ENCODE results near the gene LAMA2.
A peak's percentile ranks its signal among the peaks of the same experiment; 100 is the strongest.

LAMA2 gene

DNA sequence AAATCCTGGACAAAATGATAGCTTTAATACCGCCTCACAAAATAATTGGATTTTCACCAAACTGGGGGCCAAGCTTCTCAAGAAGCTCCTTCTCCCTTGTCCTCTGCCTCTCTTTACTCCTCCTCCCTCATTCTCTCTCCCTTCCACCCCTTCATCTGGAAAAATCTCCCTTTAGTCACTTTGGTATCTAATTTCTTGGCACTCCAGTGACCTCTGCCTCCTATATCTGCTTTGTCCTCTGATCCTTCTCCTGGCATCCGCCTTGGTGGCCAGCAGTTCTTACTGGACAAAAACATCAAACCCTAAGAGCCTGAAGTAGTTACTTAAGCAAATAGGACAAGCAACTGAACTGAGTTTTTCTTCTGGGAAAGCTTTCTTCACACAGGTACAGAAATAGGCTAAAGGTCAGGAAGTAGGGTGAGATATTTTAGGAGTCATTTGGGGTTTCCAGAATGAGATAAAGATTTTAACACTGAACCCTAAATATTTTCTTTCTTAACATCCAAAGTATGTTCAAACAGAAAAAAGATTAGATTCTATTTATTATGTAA, 606.4 kb downstream of the LAMA2 start:
- H2BK12ac ChIP-seq (ENCODE audit: low read length in 2 of 2): peak overlapping the region in 1 of 2 experiments; percentile 6
- H3K4ac ChIP-seq (ENCODE audit: low read depth in 1 of 2, low read length in 2 of 2): no peak overlapping the region
- DNase-seq: no peak
- H3K9me3 ChIP-seq (ENCODE audit: control insufficient read depth, low read length): no peaks in the 10 kb centered on the region
- peak overlapping the region; percentile 23 for H2AK5ac ChIP-seq (ENCODE audit: low read length, severe bottlenecking)
- peaks cover 4% of the 10 kb centered on the region for H3K4me1 ChIP-seq (ENCODE audit: control insufficient read depth, insufficient read depth, low read depth, low read length)
- no peak overlapping the region for H3K4me3 ChIP-seq (ENCODE audit: insufficient read depth in 1 of 2, low read depth in 1 of 2, low read length in 2 of 2)
- no peak overlapping the region for H3K23ac ChIP-seq (ENCODE audit: low read length in 2 of 2)
- H2BK15ac ChIP-seq (ENCODE audit: low read depth, poor library complexity, severe bottlenecking): no peak overlapping the region
- H2BK5ac ChIP-seq (ENCODE audit: low read depth, low read length, poor library complexity, severe bottlenecking): no peak overlapping the region
- H2AFZ ChIP-seq (ENCODE audit: low read depth, low read length): no peak overlapping the region
- no peak overlapping the region for H3K4me2 ChIP-seq (ENCODE audit: low read length, poor library complexity, severe bottlenecking)
- no peak overlapping the region for H4K91ac ChIP-seq (ENCODE audit: low read length)
- H3K9ac ChIP-seq (ENCODE audit: low read length): peak overlapping the region; percentile 97
- H3K18ac ChIP-seq (ENCODE audit: low read depth in 1 of 2, low read length in 2 of 2): no peak overlapping the region
- H3K27ac ChIP-seq (ENCODE audit: low read length, poor library complexity, severe bottlenecking): peak overlapping the region; percentile 43
- no peak overlapping the region for H3K14ac ChIP-seq (ENCODE audit: low read length in 2 of 2)
- no peaks in the 10 kb centered on the region for H3K27me3 ChIP-seq (ENCODE audit: control insufficient read depth in 1 of 2, insufficient read depth in 1 of 2, low read length in 2 of 2)
- no peak overlapping the region for H4K8ac ChIP-seq (ENCODE audit: low read length)
- H3K36me3 ChIP-seq (ENCODE audit: control insufficient read depth in 1 of 2, insufficient read depth in 2 of 2, low read depth in 1 of 2, low read length in 2 of 2): peaks cover 0 to 4% of the 10 kb centered on the region in 2 experiments
- 100% methylated on average over 1 of the region's 2 CpGs for WGBS
- no peak overlapping the region for H2BK120ac ChIP-seq (ENCODE audit: low read depth, low read length)
- peaks cover 4% of the 10 kb centered on the region for H3K79me1 ChIP-seq (replicated peaks; ENCODE audit: low read length, poor library complexity, severe bottlenecking)

- Histone ChIP-seq H4K8ac (ENCODE audit: low read length) (no peak overlapping the region), H3K18ac (ENCODE audit: low read depth in 1 of 2, low read length in 2 of 2) (no peak overlapping the region), H2AK5ac (ENCODE audit: low read length, severe bottlenecking) (no peak overlapping the region), H2AFZ (ENCODE audit: low read depth, low read length) (no peak overlapping the region), H3K4me3 (ENCODE audit: insufficient read depth in 1 of 2, low read depth in 1 of 2, low read length in 2 of 2) (peak overlapping the region in 1 of 2 experiments; percentile 73), H3K36me3 (ENCODE audit: control insufficient read depth in 1 of 2, insufficient read depth in 2 of 2, low read depth in 1 of 2, low read length in 2 of 2) (peaks cover 0 to 7% of the 10 kb centered on the region in 2 experiments), H3K23ac (ENCODE audit: low read length in 2 of 2) (no peak overlapping the region), H3K79me1 (replicated peaks; ENCODE audit: low read length, poor library complexity, severe bottlenecking) (peaks cover 4% of the 10 kb centered on the region), H2BK120ac (ENCODE audit: low read depth, low read length) (no peak overlapping the region), H2BK5ac (ENCODE audit: low read depth, low read length, poor library complexity, severe bottlenecking) (peak overlapping the region; percentile 53), H3K9ac (ENCODE audit: low read length) (peak overlapping the region; percentile 97), H3K27ac (ENCODE audit: low read length, poor library complexity, severe bottlenecking) (peak overlapping the region; percentile 99), H3K9me3 (ENCODE audit: control insufficient read depth, low read length) (no peaks in the 10 kb centered on the region), H3K27me3 (ENCODE audit: control insufficient read depth in 1 of 2, insufficient read depth in 1 of 2, low read length in 2 of 2) (no peaks in the 10 kb centered on the region), H3K4me2 (ENCODE audit: low read length, poor library complexity, severe bottlenecking) (peak overlapping the region; percentile 21), H4K91ac (ENCODE audit: low read length) (no peak overlapping the region), H2BK15ac (ENCODE audit: low read depth, poor library complexity, severe bottlenecking) (no peak overlapping the region), H3K14ac (ENCODE audit: low read length in 2 of 2) (no peak overlapping the region), H3K4me1 (ENCODE audit: control insufficient read depth, insufficient read depth, low read depth, low read length) (peaks cover 4% of the 10 kb centered on the region), H3K4ac (ENCODE audit: low read depth in 1 of 2, low read length in 2 of 2) (no peak overlapping the region), H2BK12ac (ENCODE audit: low read length in 2 of 2) (no peak overlapping the region)
- 0% methylated on average over 9 of the region's 9 CpGs for WGBS
- peak; percentile 98 for DNase-seq
Measured at GRCh38 chr6:129490521-129491255, 607.8 kb downstream of the LAMA2 start.

- 80% methylated on average over 6 of the region's 6 CpGs for WGBS
- Histone ChIP-seq H3K4me2 (ENCODE audit: low read length, poor library complexity, severe bottlenecking) (no peak overlapping the region), H3K4me1 (ENCODE audit: control insufficient read depth, insufficient read depth, low read depth, low read length) (peaks cover 4% of the 10 kb centered on the region), H3K9me3 (ENCODE audit: control insufficient read depth, low read length) (no peaks in the 10 kb centered on the region), H3K27me3 (ENCODE audit: control insufficient read depth in 1 of 2, insufficient read depth in 1 of 2, low read length in 2 of 2) (no peaks in the 10 kb centered on the region), H3K4ac (ENCODE audit: low read depth in 1 of 2, low read length in 2 of 2) (peak overlapping the region; percentile 55 to 68), H3K4me3 (ENCODE audit: insufficient read depth in 1 of 2, low read depth in 1 of 2, low read length in 2 of 2) (peak overlapping the region in 1 of 2 experiments; percentile 53), H2BK5ac (ENCODE audit: low read depth, low read length, poor library complexity, severe bottlenecking) (no peak overlapping the region), H3K14ac (ENCODE audit: low read length in 2 of 2) (no peak overlapping the region), H2BK120ac (ENCODE audit: low read depth, low read length) (peak overlapping the region; percentile 22), H3K79me1 (replicated peaks; ENCODE audit: low read length, poor library complexity, severe bottlenecking) (peaks cover 3% of the 10 kb centered on the region), H2BK15ac (ENCODE audit: low read depth, poor library complexity, severe bottlenecking) (no peak overlapping the region), H2AFZ (ENCODE audit: low read depth, low read length) (no peak overlapping the region), H3K18ac (ENCODE audit: low read depth in 1 of 2, low read length in 2 of 2) (peak overlapping the region; percentile 25 to 77), H4K8ac (ENCODE audit: low read length) (peak overlapping the region; percentile 91), H3K27ac (ENCODE audit: low read length, poor library complexity, severe bottlenecking) (peak overlapping the region; percentile 99), H4K91ac (ENCODE audit: low read length) (peak overlapping the region; percentile 40), H3K36me3 (ENCODE audit: control insufficient read depth in 1 of 2, insufficient read depth in 2 of 2, low read depth in 1 of 2, low read length in 2 of 2) (peaks cover 0 to 3% of the 10 kb centered on the region in 2 experiments), H3K9ac (ENCODE audit: low read length) (peak overlapping the region; percentile 97), H2AK5ac (ENCODE audit: low read length, severe bottlenecking) (peak overlapping the region; percentile 24), H2BK12ac (ENCODE audit: low read length in 2 of 2) (peak overlapping the region; percentile 37 to 87), H3K23ac (ENCODE audit: low read length in 2 of 2) (no peak overlapping the region)
- DNase-seq: no peak
Measured at GRCh38 chr6:129491436-129491835, 608.5 kb downstream of the LAMA2 start.

- no peaks in the 10 kb centered on the region for H3K9me3 ChIP-seq (ENCODE audit: control insufficient read depth, low read length)
- H2BK15ac ChIP-seq (ENCODE audit: low read depth, poor library complexity, severe bottlenecking): no peak overlapping the region
- H3K18ac ChIP-seq (ENCODE audit: low read depth in 1 of 2, low read length in 2 of 2): peak overlapping the region in 1 of 2 experiments; percentile 24
- H2AFZ ChIP-seq (ENCODE audit: low read depth, low read length): no peak overlapping the region
- peak overlapping the region; percentile 97 for H3K9ac ChIP-seq (ENCODE audit: low read length)
- no peak overlapping the region for H4K91ac ChIP-seq (ENCODE audit: low read length)
- no peak overlapping the region for H4K8ac ChIP-seq (ENCODE audit: low read length)
- H2BK5ac ChIP-seq (ENCODE audit: low read depth, low read length, poor library complexity, severe bottlenecking): no peak overlapping the region
- no peak overlapping the region for H3K4me2 ChIP-seq (ENCODE audit: low read length, poor library complexity, severe bottlenecking)
- H3K27me3 ChIP-seq (ENCODE audit: control insufficient read depth in 1 of 2, insufficient read depth in 1 of 2, low read length in 2 of 2): no peaks in the 10 kb centered on the region
- H2BK12ac ChIP-seq (ENCODE audit: low read length in 2 of 2): peak overlapping the region in 1 of 2 experiments; percentile 45
- no peak overlapping the region for H3K4me3 ChIP-seq (ENCODE audit: insufficient read depth in 1 of 2, low read depth in 1 of 2, low read length in 2 of 2)
- no peak overlapping the region for H2BK120ac ChIP-seq (ENCODE audit: low read depth, low read length)
- no peak overlapping the region for H3K23ac ChIP-seq (ENCODE audit: low read length in 2 of 2)
- H3K79me1 ChIP-seq (replicated peaks; ENCODE audit: low read length, poor library complexity, severe bottlenecking): peaks cover 3% of the 10 kb centered on the region
- no peak overlapping the region for H3K4ac ChIP-seq (ENCODE audit: low read depth in 1 of 2, low read length in 2 of 2)
- peaks cover 4% of the 10 kb centered on the region for H3K4me1 ChIP-seq (ENCODE audit: control insufficient read depth, insufficient read depth, low read depth, low read length)
- H3K14ac ChIP-seq (ENCODE audit: low read length in 2 of 2): no peak overlapping the region
- no peak for DNase-seq
- no peak overlapping the region for H2AK5ac ChIP-seq (ENCODE audit: low read length, severe bottlenecking)
- H3K27ac ChIP-seq (ENCODE audit: low read length, poor library complexity, severe bottlenecking): peak overlapping the region; percentile 99
- WGBS: 100% methylated on average over 2 of the region's 4 CpGs
- peaks cover 0 to 3% of the 10 kb centered on the region in 2 experiments for H3K36me3 ChIP-seq (ENCODE audit: control insufficient read depth in 1 of 2, insufficient read depth in 2 of 2, low read depth in 1 of 2, low read length in 2 of 2)
Measured at GRCh38 chr6:129492260-129492659, 609.3 kb downstream of the LAMA2 start.

Data from mesenchymal stem cell (in vitro differentiated cells and primary cell).